Stimulated activated CD8-positive, alpha-beta memory T cell treated with anti-CD3 and anti-CD28 coated beads, Interleukin-15, amount 100 ng/mL, for 4 hours (primary cell): ENCODE results near the gene ID3.

Experiments
- DNase-seq, 2 donors: peaks; one replicate each; pipeline ENCODE4 v3.0.0-alpha.2; 2020; ENCODE audit warnings: low read depth in 2 of 2

ID3 gene, protein sequence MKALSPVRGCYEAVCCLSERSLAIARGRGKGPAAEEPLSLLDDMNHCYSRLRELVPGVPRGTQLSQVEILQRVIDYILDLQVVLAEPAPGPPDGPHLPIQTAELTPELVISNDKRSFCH

DNA sequence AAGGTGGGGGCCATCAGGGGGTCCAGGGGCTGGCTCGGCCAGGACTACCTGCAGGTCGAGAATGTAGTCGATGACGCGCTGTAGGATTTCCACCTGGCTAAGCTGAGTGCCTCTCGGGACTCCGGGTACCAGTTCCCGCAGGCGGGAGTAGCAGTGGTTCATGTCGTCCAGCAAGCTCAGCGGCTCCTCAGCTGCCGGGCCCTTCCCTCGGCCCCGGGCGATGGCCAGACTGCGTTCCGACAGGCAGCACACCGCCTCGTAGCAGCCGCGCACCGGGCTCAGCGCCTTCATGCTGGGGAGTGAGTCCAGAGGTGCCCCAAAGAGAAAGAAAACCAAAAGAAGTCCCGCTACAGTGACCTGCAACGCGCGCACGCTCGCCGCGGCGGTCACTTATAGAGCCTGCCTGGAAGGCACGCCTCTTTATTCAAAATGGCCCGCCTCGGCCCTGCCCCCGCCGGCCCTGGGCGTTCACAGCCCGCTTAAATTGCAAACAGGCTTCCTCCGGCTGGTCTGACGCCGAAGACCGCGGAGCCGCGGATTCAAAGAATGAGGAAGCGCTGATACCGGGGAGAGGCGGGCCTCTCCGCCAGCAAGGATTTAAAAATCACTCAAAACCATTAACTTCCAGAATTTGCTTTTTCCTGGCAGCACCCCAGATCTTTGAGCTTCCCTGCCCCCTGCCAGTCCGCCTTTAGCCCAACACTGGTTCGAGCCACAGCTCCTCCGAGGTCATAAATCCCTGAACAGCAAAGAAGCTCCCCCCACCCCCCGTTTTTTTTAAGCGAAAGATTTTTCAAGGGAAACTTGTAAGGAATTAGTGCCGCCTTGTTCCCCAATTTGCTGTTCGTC, at the start of gene ID3:
Gene ID3, minus strand, starts transcription at position 366 of the 849 bp plus-strand sequence. Its CDS starts 75 bp downstream, at position 291.
- DNase-seq = peak; percentile 73 to 79

DNA sequence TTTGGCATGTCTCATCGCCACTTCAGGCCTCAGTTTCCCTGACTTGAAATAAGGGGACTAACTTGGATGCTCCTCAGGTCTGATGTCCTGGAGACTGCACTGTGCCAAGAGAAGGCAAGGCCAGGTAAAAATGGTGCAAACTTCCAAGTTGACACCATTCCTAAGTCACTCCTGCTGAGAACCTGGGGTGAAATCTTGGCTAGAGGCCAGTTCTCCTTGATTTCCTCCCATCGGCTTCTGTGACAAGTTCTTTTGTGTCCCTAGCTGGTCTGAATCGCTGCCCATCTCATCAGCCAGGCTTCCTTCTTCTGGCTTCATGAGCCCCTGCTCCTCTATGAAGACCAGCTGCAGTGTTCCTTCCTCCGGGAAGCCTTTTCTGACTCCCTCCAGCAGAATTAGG, 48.6 kb upstream of the ID3 start:
- DNase-seq = no peak

DNA sequence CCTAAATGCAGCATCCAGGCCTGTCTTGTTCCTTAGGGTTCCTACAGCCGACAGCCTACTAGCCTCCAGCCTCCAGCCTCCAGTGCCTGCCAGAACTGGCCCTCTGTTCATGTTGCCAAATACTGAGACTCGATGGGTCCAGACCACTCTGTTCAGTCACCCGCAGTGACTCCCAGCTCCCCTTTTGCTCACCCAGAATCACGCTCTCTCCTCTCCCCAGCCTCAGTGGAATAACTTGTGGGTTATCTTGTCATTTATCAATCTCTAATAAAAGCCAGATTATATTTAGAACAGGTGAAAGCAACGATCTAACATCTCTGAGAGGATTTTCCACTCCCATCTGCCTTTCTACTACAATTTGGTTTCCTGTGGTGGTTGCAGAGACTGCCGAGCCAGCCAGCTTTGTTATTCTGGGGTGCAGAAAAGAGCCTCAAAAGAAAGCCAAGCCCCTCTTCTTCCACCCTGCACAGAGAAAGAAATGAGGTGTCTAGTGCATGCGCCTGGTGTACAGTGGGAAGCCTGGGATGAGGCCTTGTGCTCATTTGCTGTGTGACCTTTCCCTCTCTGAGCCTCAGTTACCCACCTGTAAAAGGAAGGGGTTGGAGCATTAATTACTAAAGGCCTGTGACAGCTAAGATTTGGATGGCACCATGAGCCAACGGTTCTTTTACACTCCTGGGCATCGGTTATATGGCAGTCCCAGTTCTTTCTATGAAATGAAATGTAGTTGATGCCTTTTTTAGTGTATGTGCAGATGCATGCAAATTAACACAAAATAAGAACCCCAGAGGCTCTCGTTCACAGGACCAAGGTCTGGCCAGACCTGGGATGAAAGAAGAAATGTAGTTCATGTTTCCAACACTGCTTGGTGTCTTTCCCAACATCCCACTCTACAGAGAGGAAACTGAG, 42.9 kb upstream of the ID3 start:
- DNase-seq = no peak

DNA sequence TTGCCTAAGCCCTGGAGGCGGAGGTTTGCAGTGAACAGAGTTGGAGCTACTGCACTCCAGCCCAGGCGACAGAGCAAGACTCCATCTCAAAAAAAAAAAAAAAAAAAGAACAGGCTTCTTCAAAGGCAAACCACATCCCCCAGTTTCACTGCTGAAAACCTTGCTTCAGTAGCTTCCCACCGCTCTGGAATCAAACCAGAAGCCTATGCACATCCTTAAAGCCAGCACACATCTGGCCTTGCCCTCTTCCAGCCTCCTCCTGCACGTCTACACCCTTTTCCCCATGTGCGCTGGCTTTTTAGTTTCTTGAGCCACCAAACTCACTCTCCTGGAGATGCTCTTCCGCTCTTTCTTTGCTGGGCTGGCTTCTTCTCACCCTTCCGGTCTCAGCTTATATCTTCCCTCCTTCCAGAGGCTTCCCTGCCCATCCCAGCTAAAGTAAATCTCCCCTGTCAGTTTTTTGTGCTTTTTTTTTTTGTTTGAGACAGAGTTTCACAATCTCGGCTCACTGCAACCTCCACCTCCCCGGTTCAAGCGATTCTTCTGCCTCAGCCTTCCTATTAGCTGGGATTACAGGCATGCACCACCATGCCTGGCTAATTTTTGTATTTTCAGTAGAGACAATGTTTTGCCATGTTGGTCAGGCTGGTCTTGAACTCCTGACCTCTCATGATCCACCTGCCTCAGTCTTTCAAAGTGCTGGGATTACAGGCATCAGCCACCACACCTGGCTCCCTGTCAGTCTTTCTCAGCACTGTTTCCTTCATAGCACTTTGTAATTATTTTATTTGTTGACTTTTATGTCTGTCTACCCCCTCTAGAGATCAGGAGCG, 42.0 kb upstream of the ID3 start:
- no peak for DNase-seq

DNA sequence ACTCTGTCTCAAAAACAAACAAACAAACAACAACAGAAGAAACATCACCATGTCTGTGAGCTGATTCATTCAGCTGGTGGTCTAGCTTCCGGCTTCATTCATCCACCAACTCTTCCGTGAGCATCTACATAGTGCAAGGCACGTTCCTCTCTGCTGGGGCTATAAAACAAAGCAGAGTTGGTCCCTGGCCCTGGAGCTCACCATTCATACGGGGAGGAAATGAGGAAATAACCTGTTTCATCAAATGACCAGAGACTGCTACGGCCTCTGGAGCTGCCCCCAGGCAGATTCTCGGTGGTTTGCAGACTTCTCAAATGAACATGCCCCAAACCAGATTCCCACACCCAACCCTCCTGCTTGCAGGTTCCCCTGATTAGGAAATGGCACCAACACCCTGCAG, 41.0 kb upstream of the ID3 start:
- DNase-seq = no peak

DNA sequence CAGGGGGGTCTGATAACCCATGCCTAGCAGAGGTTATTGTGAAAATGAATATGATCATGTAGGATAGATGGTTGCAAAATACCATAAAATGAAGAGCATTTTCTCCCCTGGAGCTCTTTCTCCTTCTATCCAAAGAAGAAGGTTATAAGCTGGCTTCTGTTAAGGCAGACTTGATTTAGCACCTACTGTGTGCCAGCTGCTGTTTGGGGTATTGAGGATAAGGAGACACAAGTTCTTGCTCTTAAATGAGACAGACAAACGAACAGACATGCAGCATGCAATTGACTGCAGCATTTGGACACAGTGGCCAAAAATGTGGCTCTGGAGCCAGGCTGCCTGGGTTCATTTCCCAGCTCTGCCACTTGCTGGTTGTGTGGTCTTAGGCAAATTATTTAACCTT, 39.8 kb upstream of the ID3 start:
- DNase-seq = no peak

DNA sequence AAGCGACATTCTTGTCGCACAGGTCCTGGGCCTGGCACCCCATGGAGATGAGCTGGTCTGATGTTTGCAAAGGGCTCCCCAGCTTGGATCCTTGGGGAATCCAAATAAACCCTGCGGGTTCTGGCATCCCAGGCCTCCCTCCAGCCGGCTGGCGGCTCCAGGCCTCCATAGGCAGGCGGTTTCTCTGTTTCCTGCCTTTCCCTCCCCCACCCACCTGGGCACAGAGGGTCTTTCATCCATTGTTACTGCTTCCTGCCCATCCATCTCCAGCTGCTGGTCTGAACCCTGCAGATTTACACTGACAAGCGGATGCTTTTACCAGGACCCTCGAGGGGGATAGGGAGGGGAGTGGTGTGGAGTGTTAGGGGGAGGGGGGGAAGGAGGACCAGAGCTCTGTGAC, 39.1 kb upstream of the ID3 start:
- no peak for DNase-seq

DNA sequence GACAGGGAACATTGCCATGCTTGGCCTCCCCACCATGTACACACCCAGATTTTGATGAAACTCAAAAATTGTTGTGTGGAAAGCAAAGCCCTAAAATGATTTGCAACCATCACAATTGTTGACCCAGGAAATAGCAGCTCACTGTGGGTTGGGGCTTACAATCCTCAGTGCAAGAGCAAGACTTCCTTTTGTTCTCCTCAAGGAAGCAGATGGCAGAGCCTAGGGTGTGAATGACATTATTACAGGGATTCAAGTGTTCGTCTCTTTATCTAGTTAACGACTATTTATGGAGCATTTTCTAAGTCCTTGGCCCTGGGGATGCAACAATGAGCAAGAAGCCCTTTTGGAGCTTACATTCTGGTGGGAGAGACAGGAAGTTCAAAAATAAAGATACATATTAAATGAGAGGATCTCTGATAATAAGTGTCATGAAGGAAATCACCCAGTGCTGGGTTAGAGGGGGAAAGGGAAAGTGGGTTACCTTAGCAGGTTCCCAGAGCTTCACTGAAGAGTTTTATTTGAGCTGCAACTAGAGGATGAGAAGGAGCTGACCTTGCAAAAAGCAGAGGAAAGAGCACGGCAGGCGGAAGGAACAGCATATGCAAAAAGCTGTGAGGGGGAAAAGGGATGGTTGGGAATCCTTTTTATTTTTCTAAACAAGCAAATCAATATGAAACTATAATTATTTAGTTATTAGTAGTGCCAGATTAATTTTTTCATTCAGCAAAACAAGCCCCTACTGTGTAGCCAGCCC, 38.5 kb upstream of the ID3 start:
- no peak for DNase-seq

DNA sequence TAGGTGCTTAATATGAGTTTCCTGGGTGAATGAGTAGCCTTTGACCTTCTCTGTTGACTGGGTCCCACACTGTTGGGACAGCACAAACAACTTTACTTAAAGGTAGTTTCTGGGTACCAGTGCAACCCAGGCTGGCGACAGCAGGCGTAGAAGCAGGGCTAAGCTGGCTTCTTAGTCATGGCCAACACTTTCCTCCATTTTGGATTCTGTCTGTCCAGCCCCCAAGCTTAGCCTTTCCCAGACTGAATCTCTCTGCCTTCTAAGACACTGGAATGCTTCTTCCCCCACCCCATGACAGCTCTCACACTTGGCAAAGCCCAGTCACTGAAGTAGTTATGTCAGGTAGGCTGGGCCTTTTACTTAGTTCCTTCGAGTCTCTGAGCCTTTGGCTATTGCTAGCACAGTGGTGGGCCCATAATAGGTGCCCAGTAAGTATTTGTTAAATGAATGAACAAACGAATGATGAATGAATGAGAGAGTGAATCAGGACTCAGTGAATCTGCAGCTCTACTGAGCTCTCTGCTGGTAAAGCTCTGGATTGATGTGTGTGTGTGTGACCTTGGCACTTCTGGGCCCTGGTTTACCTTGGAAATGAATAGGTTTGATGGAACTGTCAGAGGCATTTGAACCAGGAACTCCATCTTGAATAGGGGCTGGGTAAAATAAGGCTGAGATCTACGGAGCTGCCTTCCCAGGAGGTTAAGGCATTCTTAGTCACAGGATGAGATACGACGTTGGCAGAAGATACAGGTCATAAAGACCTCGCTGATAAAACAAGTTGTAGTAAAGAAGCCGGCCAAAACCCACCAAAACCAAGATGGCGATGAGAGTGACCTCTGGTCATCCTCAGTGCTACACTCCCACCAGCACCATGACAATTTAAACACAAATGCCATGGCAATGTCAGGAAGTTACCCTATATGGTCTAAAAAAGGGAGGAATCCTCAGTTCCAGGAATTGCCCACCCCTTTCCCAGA, 37.4 kb upstream of the ID3 start:
- no peak for DNase-seq

DNA sequence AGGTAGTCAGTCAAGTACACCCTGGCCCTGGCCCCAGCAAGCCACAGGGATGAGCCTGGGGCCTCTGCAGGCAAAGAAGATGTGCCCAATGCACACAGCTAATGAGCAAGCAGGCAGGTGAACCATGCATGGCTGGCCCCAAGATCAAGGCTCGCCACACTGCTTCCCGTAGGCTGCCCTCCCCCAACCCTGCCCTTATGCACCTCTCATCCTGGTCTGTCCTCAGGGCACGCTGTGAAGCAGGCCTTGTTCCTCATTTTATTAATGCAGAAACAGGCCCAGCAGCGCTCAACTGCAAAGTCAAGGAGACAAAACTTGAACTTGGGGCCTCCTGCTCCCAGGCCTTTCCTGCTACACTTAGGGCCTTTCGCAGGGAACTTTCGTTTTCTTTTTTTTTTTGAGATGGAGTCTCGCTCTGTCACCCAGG, 35.6 kb upstream of the ID3 start:
- DNase-seq = no peak

DNA sequence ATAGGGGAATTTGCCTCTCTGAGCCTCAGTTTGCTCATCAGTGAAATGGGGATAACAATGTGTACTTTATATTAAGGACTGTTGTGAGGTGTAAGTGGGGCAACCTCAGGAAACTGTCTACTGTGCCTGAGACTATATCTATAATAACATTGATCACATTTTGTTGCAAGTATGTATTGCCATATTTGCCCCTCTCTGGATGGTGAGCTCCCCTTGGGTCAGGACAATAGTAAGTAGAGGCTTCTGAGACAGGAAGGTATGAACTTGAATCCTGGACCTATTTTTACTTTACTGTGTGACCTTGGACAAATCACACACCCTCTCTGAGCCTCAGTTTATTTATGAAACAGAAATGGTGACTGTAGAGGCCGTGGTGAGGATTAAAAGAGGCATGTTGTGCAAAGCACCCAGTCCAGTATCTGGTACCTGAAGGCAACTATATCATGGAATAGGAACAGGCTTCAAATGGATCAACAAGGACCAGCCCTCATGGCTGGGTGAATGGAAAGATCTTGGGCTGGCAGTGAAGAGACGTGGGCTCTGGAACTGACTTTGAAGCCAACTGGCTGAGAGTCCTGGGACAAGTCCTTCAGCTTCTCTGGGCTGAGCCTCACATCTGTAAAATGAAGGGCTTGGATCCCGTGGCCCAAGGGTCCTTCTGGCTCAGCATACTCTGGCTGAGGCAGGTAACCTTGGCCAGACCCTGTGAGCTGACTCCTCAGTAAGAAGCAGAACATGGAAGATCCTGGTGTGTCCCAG, 35.0 kb upstream of the ID3 start:
- no peak for DNase-seq

DNA sequence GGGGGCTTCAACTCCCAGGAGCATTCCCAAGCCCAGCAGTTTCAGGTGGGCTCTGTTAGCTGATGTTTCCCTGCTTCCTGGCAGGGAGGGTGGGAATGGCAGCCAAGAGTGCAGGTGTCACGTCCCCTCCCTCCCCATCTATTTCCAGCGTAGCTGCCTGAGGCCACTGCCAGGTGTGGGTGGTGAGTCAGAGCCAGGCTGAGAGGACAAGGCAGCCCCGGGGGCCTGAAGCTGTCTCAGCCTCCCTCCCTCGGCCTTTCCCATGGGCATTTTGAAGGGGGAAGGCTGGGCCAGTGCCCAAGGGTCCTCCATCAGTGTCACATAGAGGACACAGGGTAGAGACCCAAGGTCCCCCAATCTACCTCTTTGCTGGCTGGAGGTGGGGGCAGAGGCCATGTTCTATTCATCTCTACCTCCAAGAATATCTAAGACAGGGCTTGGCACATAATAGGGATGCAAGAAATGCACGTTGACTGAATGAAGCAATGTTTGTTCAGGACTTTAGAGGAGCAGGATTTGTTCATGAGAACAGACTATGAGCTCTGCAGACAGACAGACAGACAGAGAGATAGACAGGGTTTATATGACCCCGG, 34.4 kb upstream of the ID3 start:
- DNase-seq = no peak

DNA sequence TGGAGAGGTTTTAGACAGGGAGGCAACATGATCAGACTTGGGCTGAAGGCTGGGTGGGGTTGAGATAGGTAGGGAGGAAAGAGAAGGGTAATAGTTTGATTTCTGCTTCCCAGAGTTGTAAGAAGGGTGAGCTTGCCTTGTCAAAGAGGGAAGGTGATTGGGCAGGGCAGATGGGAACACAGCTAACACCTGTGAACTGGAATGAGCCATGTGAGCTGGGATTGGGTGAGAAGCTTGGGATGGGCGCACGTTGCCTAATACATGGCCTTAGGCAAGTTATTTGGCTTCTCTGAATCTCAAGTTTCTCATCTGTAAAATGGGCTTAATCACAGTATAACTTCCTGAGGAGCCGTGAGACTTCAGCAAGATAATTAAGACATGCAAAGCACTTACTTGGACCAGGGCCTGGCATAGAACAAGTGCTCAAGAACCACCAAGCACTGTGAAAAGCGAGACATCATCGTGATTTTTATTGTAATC, 33.8 kb upstream of the ID3 start:
- DNase-seq = no peak

DNA sequence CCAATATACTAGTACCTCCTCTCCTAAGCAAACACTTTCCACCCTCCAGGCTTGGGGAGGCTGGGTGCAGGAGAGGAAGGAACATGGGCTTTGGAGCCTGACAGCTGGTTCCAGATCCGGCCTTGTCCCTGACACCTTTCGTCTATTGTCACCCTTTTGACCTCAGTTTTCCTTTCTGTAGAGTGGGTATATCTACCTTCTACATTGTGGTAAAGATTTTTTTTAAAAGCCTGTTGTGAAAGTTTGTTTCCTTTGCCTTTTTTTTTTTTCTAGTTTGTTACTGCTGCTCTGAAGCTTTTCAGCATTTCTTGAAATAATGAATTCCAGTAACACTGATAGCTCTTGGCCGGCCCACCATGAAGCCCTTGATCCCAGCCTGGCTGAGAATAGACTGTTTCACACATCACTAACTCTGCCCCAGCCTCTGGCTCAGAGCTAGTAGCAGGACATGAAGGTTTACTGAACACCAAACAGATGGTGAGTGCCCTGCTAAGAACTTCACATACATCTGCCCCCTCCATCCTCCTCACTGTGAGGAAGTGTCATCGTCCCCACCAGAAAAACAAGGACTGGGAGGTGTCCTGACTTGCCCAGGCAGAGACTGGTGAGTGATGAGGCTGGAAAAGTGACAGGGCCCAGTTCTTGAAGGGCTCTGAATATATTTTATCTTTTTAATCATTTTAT, 33.0 kb upstream of the ID3 start:
- DNase-seq = no peak

DNA sequence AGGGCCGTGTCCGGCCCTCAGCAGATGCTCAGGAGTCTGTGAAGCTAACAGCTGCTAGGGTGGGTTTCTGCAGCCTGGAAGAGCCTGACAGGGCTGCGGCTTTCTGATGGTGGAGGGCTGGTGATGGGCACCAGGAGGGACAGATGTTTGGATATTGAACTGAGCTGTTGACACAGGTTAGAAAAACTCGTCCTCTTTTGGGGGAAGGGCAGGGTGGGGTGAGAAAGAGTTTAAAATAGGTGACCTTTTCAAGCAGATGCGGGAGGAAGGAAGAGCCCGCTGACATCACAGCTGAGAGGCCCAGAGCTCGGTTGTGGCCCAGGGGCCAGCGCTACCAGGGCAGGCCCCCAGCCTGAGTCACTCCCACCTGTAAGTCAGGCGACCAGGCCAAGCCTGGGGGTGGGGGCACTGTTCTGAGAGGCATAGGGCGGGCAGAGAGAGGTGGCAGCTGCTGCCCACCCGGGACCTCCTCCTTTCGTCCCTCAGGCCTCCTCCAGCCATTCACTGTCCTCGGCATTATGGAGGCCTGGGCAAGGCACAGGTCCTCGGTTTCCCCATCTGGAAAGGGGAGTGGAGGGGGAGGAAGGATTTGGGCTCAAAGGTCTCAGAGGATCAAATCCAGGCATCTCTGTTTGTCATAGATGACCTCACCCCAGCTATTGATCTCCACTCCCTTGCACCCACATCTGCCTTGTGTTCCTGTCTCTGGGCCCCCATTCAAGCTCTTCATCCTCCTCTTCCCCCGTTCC, 32.3 kb upstream of the ID3 start:
- DNase-seq = peak in 1 of 2 donors; percentile 23

DNA sequence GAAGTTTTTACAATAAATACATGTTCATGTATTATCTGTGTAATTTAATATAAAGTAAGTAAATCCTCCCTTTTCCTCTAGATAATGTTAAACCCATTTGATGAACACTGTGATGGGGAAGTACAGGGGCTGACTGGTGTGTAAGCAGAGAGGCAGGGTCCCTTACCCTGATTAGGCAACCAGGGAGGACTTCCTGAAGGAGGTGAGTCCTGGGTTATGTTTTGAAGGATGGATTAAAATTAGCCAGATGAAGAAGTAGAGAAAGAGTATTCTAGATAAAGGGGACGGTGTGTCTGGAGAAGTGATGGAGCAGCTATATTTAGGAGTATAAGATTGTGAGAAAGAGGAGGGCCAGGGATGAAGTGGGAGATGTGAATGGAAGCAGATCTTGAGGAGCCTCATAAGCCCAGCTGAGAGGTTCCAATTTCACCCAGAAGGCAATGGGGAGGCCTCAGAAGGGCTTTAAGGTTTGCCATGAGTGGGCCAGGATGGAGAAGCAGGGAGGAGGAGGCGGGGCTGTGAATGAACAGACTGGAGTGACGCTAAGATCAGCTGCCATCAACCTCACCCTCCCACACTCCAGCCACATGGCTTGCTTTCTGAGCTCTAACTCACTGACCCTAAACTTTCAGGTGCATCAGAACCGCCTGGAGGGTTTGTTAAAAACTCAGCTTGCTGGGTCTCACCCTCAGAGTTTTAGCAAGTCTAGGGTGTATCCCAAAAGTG, 30.9 kb upstream of the ID3 start:
- no peak for DNase-seq
